Measurements from ENCODE around the gene SPATA2.
"Not testable (repeated sequence)": the region's sequence is repeated elsewhere in the genome, so short reads cannot be mapped to it uniquely, and the experiment has no call there.

Gene SPATA2

GRCh38 chr20:49904440-49905214 lies 10.7 kb downstream of the SPATA2 start:
- DNase-seq, result no peak

DNA sequence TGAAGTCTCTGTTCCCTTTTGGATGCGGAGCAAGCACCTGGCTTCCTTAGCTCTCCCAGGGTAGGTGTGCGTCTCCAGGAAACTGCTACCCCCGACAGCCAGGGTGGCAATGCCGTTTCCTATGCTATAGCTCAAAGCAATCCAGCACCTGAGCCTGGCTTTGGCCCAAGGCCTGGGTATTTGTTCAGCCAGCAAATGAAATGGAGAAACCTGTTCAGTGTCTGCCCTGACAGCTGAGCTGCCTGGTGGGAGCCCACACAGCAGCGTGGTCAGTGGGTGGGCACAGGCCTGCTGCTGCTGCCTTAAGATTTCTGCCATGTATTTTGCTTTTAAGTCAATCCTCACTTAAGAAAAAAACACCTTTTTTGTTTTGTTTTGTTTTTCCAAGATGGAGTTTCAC lies 13.7 kb downstream of the SPATA2 start:
- DNase-seq, result no peak

- DNase-seq, result no peak
Observed at GRCh38 chr20:49899541-49900383, 15.6 kb downstream of the SPATA2 start.

- DNase-seq, result no peak
Observed at GRCh38 chr20:49896204-49896603, 19.1 kb downstream of the SPATA2 start.

DNA sequence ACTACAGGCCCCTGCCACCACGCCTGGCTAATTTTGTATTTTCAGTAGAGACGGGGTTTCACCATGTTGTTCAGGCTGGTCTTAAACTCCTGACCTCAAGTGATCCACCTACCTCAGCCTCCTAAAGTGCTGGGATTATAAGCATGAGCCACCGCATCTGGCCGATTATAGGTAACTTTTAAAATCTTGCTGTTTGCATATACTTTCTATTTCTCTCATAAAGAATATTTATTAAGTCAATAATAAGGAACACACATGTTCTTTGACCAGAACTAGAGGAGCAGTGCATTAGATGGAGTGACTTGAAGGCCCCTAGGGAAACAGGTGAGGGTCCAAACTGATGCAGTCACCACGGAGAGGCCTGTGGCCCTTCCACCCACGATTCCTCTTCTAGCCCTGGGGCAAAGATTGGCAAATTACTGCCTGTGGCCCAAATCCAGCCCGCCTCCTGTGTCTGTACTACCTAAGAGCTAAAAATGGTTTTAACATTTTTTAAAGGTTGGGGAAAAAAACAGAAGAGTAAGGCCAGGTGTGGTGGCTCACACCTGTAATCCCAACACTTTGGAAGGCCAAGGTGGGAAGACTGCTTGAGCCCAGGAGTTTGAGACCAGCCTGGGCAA lies 19.7 kb downstream of the SPATA2 start:
- DNase-seq, result not testable (repeated sequence)

- DNase-seq, result no peak
Observed at GRCh38 chr20:49894073-49894470, 21.3 kb downstream of the SPATA2 start.

DNA sequence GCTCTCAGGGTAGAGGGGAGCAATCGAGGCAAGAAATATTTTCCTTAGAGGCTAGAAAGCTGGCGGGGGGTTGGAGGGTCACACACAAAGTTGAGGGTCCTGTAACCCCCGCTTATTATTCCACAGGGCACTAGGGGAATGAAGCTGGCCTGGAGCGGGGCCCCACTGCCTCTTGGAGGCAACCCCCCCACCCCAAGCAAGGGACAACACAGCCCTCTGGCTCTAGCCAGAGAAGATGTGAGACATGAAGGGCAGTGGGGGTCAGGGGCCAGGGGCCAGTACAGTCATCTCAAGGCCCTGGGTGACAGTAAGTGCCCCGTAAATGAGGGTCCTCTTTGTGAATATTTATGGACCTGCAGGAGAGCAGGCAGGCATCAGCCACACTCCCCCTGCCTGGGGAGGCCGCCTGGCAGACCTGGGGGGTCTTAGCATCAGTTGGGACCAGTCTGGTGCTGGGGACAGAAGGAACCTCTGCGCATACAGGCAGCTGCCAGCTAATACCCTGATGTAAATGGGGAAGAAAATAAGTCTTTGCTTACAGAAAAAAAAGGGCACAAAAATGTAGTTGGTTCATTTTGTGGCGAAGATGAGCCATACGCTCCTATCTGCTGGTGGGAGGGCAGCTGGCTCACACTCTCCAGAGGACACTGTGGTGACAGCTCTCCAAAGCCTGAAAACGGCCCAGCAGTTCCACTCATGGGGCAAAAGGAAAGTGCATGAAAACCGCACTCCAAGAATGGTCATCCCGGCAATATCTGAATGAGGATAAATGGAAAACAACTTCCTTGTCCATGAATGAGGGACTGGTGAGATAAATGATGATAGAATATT lies 21.9 kb downstream of the SPATA2 start:
- DNase-seq, result no peak

DNA sequence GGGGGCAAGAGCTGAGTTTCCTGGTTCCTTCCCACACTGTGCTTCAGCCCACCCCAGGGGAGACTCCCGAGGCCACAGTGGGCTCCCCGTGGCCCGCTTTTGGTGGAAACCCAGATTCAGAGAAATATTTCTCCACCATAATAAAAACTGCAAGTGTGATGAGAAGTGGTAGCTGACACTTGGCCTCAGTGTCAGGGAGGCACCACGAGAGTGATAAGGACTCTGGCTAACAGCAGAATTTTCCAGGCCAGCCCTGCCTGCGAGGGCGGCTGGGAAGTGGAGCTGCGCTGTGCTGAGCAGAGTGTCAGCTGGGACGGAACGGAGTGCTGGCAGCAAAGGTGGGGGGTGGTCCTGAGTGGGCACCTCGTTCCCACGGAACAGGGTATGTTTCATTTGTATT lies 22.5 kb downstream of the SPATA2 start:
- DNase-seq, result no peak

DNA sequence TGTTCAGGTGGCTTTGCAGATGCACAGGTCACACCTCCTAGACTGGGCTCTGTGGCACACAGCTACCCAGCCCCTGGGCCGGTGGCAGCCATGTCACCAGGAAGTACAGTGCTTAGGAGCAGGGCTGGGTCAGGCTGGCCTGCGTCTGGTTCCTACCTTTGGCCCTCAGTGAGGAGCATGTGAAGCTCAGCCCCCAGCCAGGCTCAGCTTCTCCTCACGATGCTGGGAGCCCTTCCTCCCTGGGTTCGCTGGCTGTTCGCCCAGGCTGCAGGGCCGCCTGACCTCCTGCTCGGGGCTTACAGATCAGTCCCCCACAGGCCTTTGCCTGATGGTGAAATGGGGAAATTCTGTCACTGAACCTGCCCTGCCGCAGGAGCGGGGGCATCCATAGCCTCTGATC lies 23.1 kb downstream of the SPATA2 start:
- no peak for DNase-seq

DNA sequence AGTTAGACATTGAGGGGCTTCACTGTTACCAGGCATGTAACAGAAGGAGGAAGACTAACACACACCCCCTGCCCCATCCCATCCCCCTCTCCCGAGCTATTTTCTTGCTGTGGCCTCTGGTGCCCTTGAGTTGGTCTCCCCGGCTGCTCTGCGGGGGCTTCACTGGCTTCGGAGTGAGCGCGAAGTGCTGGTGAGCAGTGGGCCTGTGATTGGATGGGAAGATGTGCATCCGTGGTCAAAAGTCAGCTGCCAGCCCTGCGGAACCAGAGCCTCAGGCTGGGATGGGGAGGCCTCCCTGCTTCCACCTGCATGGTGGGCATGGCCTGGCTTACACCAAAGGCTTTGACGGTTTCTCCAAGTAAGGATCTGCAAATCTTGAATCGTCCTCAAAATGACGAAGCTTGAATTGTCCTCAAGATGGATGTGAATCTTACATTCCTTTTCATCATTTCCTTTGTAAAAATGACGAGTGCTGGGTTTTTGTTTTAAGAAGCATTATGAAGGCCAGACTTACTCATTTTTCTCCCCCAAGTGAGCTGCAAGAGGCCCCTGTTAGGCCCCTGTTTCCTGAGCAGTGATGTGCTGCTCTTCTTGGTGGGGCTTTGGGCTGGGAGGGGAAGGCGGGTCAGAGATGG lies 23.7 kb downstream of the SPATA2 start:
- no peak for DNase-seq

- DNase-seq, result no peak
Observed at GRCh38 chr20:49890471-49891361, 24.6 kb downstream of the SPATA2 start.

DNA sequence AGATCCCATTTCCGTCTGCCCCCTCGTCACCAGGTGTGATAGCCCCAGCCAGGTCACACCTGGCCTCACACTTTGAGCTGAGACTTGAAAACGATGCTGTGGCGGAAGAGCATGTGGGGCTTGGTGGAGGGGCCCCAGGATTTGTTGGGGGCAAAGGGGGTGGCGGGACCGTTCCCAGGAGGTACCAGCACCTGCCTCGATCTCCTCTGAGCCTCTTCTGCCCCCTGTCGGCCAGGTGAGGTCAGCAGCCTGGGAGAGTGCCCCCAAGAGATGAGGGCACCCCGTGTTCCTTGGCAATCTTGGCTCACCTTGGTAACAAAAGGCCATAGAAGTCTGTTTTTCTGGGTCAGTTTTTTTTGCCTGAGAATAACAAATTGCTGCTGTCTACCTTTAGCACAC lies 25.4 kb downstream of the SPATA2 start:
- DNase-seq, result no peak

GRCh38 chr20:49889001-49889934 lies 26.1 kb downstream of the SPATA2 start:
- no peak for DNase-seq

- DNase-seq, result no peak
Observed at GRCh38 chr20:49888212-49889000, 26.9 kb downstream of the SPATA2 start.

GRCh38 chr20:49887251-49888211 lies 27.8 kb downstream of the SPATA2 start:
- no peak for DNase-seq

- DNase-seq, result no peak
Observed at GRCh38 chr20:49886571-49887213, 28.6 kb downstream of the SPATA2 start.
